Astrocyte (in vitro differentiated cells and primary cell): Measurements from ENCODE around the gene ZNRF1.

ENCODE experiments used
- CTCF ChIP-seq: IDR thresholded peaks from 2 replicates; pipeline ENCODE4 v1.5.1; 2011; ENCODE audit warnings: low read depth, mild to moderate bottlenecking, inconsistent platforms, low read length, moderate library complexity; ENCODE audit not compliant: insufficient read depth
- EZH2 ChIP-seq: IDR thresholded peaks from 2 replicates; pipeline ENCODE4 v1.6.1; 2012; ENCODE audit warnings: mild to moderate bottlenecking, low read length, inconsistent platforms; ENCODE audit not compliant: insufficient read depth

GRCh38 chr16:75088934-75089333 lies 90.1 kb downstream of the ZNRF1 start:
- TF ChIP-seq CTCF, result no peak
- no peak for TF ChIP-seq EZH2
